NCI-H82 treated with DMSO at 0.1 percent for 48 hours (cell line): ENCODE data around the gene DDX56.
"Not testable (repeated sequence)": the region's sequence is repeated elsewhere in the genome, so short reads cannot be mapped to it uniquely, and the experiment has no call there.

Source experiments
- DNase-seq: peaks from one replicate; lab custom pipeline; 2025; ENCODE audit not compliant: unreplicated experiment; lab: John Stamatoyannopoulos, UW

The DDX56 gene

GRCh38 chr7:44599222-44599621, 25.5 kb upstream of the DDX56 start:
- DNase-seq, result no peak

- DNase-seq, result not testable (repeated sequence)
These were observed 23.5 kb upstream of the DDX56 start for GRCh38 chr7:44597181-44597580.

GRCh38 chr7:44595934-44596635, 22.4 kb upstream of the DDX56 start:
- DNase-seq, result no peak

- no peak for DNase-seq
These were observed 17.2 kb upstream of the DDX56 start for GRCh38 chr7:44590910-44591309.

- peak; percentile 60 for DNase-seq
These were observed 14.4 kb upstream of the DDX56 start for GRCh38 chr7:44587843-44588711.

- no peak for DNase-seq
These were observed 9.6 kb upstream of the DDX56 start for GRCh38 chr7:44583146-44583865.

- DNase-seq, result peak; percentile 100
These were observed 8.3 kb upstream of the DDX56 start, which contains the start of gene TMED4 for GRCh38 chr7:44581879-44582603. TMED4 (minus strand) TSS chr7:44582231; CDS start chr7:44582206, 25 bp downstream.

- no peak for DNase-seq
These were observed 7.5 kb upstream of the DDX56 start for GRCh38 chr7:44580945-44581878.

- DNase-seq, result no peak
These were observed 2.5 kb upstream of the DDX56 start for GRCh38 chr7:44576228-44576627.

- no peak for DNase-seq
These were observed 1.3 kb upstream of the DDX56 start for GRCh38 chr7:44575054-44575453.

GRCh38 chr7:44574287-44574872, 672 bp upstream of the DDX56 start:
- no peak for DNase-seq

- DNase-seq, result no peak
These were observed 937 bp downstream of the DDX56 start for GRCh38 chr7:44572771-44573170.

- no peak for DNase-seq
These were observed 3.7 kb downstream of the DDX56 start for GRCh38 chr7:44569959-44570358.

GRCh38 chr7:44568771-44569560, 4.7 kb downstream of the DDX56 start:
- DNase-seq, result no peak

- DNase-seq, result no peak
These were observed 5.8 kb downstream of the DDX56 start for GRCh38 chr7:44567884-44568283.

- DNase-seq, result no peak
These were observed 7.0 kb downstream of the DDX56 start for GRCh38 chr7:44566680-44567079.

- no peak for DNase-seq
These were observed 7.7 kb downstream of the DDX56 start for GRCh38 chr7:44565795-44566559.
